ENCODE results near the gene RASA3. TPM values are rescaled to one million over a fixed set of nuclear protein-coding genes. Genes with fewer than 3 reads are reported as not detected.

RASA3 gene
- total RNA-seq, 1 donor from 2014 or later = 2.9 TPM

GRCh38 chr13:113976711-113977684 is 155.4 kb downstream of the RASA3 start:
- no peaks in the 10 kb centered on the region for H3K36me3 ChIP-seq
- no peaks in the 10 kb centered on the region for H3K4me1 ChIP-seq
- H4K20me1 ChIP-seq (ENCODE audit: low read depth) = no peaks in the 10 kb centered on the region
- H3K4me3 ChIP-seq = no peak overlapping the region
- no peaks in the 10 kb centered on the region for H3F3A ChIP-seq (ENCODE audit: low read depth)
- no peak overlapping the region for H2AFZ ChIP-seq (replicated peaks)
- peaks cover 3% of the 10 kb centered on the region for H3K4me1 Mint-ChIP-seq
- H3K9me3 ChIP-seq (ENCODE audit: low read depth) = no peaks in the 10 kb centered on the region
- no peak overlapping the region for H3K27ac Mint-ChIP-seq
- no peak overlapping the region for H3K4me3 Mint-ChIP-seq
- H3K9ac ChIP-seq = no peak overlapping the region
- H3K4me2 ChIP-seq = no peak overlapping the region
- peaks cover 29% of the 10 kb centered on the region for H3K36me3 Mint-ChIP-seq
- H3K79me2 ChIP-seq (ENCODE audit: low read depth) = no peaks in the 10 kb centered on the region
- TF ChIP-seq EZH2phosphoT487 (IDR thresholded peaks at IDR 0.05) = no peak
- TF ChIP-seq CTCF (IDR thresholded peaks at IDR 0.05) = no peak
- TF ChIP-seq EZH2 (IDR thresholded peaks at IDR 0.05) = no peak
- no peaks in the 10 kb centered on the region for H3K9me3 Mint-ChIP-seq
- peaks cover 3% of the 10 kb centered on the region for H3K27me3 Mint-ChIP-seq (ENCODE audit: insufficient read depth, low read depth)
- no peak overlapping the region for H3K27ac ChIP-seq
- H3K27me3 ChIP-seq = no peaks in the 10 kb centered on the region
- DNase-seq (ENCODE audit: low spot score) = no peak

GRCh38 chr13:113975416-113975815 is 157.0 kb downstream of the RASA3 start:
- Mint-ChIP-seq H3K9me3 (no peaks in the 10 kb centered on the region), H3K4me1 (peaks cover 3% of the 10 kb centered on the region), H3K27ac (no peak overlapping the region), H3K27me3 (ENCODE audit: insufficient read depth, low read depth) (peaks cover 3% of the 10 kb centered on the region), H3K4me3 (no peak overlapping the region), H3K36me3 (peaks cover 27% of the 10 kb centered on the region)
- no peak overlapping the region for H3K4me3 ChIP-seq
- no peak for DNase-seq (ENCODE audit: low spot score)
- H3K27ac ChIP-seq = no peak overlapping the region
- H4K20me1 ChIP-seq (ENCODE audit: low read depth) = no peaks in the 10 kb centered on the region
- H2AFZ ChIP-seq (replicated peaks) = no peak overlapping the region
- H3K4me2 ChIP-seq = no peak overlapping the region
- no peaks in the 10 kb centered on the region for H3K79me2 ChIP-seq (ENCODE audit: low read depth)
- no peaks in the 10 kb centered on the region for H3K36me3 ChIP-seq
- no peaks in the 10 kb centered on the region for H3K9me3 ChIP-seq (ENCODE audit: low read depth)
- no peak for TF ChIP-seq EZH2 (IDR thresholded peaks at IDR 0.05)
- TF ChIP-seq EZH2phosphoT487 (IDR thresholded peaks at IDR 0.05) = no peak
- TF ChIP-seq CTCF (IDR thresholded peaks at IDR 0.05) = no peak
- no peaks in the 10 kb centered on the region for H3K27me3 ChIP-seq
- H3F3A ChIP-seq (ENCODE audit: low read depth) = no peaks in the 10 kb centered on the region
- H3K9ac ChIP-seq = no peak overlapping the region
- H3K4me1 ChIP-seq = no peaks in the 10 kb centered on the region

- H4K20me1 ChIP-seq (ENCODE audit: low read depth) = no peaks in the 10 kb centered on the region
- no peaks in the 10 kb centered on the region for H3K4me1 ChIP-seq
- H3K27ac ChIP-seq = no peak overlapping the region
- no peak overlapping the region for H3K4me2 ChIP-seq
- no peaks in the 10 kb centered on the region for H3K27me3 ChIP-seq
- no peak overlapping the region for H2AFZ ChIP-seq (replicated peaks)
- H3K4me3 ChIP-seq = no peak overlapping the region
- H3K4me1 Mint-ChIP-seq = peaks cover 3% of the 10 kb centered on the region
- no peaks in the 10 kb centered on the region for H3K9me3 Mint-ChIP-seq
- no peaks in the 10 kb centered on the region for H3K9me3 ChIP-seq (ENCODE audit: low read depth)
- no peaks in the 10 kb centered on the region for H3K79me2 ChIP-seq (ENCODE audit: low read depth)
- no peak overlapping the region for H3K27ac Mint-ChIP-seq
- DNase-seq (ENCODE audit: low spot score) = no peak
- H3K4me3 Mint-ChIP-seq = no peak overlapping the region
- no peaks in the 10 kb centered on the region for H3K36me3 ChIP-seq
- peaks cover 3% of the 10 kb centered on the region for H3K27me3 Mint-ChIP-seq (ENCODE audit: insufficient read depth, low read depth)
- no peak for TF ChIP-seq EZH2phosphoT487 (IDR thresholded peaks at IDR 0.05)
- TF ChIP-seq EZH2 (IDR thresholded peaks at IDR 0.05) = no peak
- no peak for TF ChIP-seq CTCF (IDR thresholded peaks at IDR 0.05)
- H3K36me3 Mint-ChIP-seq = peaks cover 19% of the 10 kb centered on the region
- no peaks in the 10 kb centered on the region for H3F3A ChIP-seq (ENCODE audit: low read depth)
- H3K9ac ChIP-seq = no peak overlapping the region
Observed at GRCh38 chr13:113974304-113975281, 157.8 kb downstream of the RASA3 start.

Data from neural progenitor cell (in vitro differentiated cells).